ENCODE results near the gene ST8SIA5. TPM values are rescaled to one million over a fixed set of nuclear protein-coding genes. Genes with fewer than 3 reads are reported as not detected.

Gene ST8SIA5
- total and polyA plus RNA-seq, 8 donors: 0.09 to 0.43 (median 0.27) TPM

Other genes starting within 250 kb of the ST8SIA5 start
- under 1 TPM; 0.52 to 0.76 TPM for gene LOXHD1, start 99.8 kb downstream of the ST8SIA5 start, total RNA-seq
- gene LOXHD1, start 99.8 kb downstream of the ST8SIA5 start, polyA plus RNA-seq (ENCODE audit: insufficient read length in 6 of 6): 1 to 10 TPM in 5 of 6 donors, under 1 TPM in 1; 1.00 to 2.0 (median 1.4) TPM
- 10 to 100 TPM; 30.4 to 31.3 TPM for gene PIAS2, start 160.5 kb upstream of the ST8SIA5 start, total RNA-seq
- gene PIAS2, start 160.5 kb upstream of the ST8SIA5 start, polyA plus RNA-seq (ENCODE audit: insufficient read length in 6 of 6): 10 to 100 TPM; 20.0 to 22.9 (median 20.9) TPM
- gene KATNAL2, start 160.5 kb upstream of the ST8SIA5 start, total RNA-seq: 1 to 10 TPM; 2.4 to 4.2 TPM
- gene KATNAL2, start 160.5 kb upstream of the ST8SIA5 start, polyA plus RNA-seq (ENCODE audit: insufficient read length in 6 of 6): 1 to 10 TPM; 6.3 to 8.8 (median 8.0) TPM